Measurements from ENCODE around the gene KANSL3.

KANSL3 gene

DNA sequence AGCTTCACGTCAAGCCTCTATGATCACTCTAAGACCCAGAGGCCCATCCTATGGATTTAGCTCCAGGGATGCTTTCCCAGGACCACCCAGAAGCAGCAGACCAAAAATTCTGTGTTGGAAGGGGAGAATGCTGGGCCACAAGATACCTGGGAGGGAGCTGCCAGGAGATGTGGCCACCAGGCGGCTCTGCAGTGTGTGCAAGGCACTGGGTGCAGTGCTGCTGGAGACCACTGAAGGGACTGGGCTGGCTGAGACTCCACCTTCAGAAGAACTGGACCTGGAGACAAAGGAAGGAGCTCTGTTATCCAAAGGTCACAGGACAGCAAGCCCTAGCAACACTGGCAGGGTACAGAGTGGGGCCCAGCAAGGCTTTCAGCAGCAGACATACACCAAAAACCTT is 34.0 kb downstream of the KANSL3 start:
- no peak for DNase-seq (ENCODE audit: low spot score)

DNA sequence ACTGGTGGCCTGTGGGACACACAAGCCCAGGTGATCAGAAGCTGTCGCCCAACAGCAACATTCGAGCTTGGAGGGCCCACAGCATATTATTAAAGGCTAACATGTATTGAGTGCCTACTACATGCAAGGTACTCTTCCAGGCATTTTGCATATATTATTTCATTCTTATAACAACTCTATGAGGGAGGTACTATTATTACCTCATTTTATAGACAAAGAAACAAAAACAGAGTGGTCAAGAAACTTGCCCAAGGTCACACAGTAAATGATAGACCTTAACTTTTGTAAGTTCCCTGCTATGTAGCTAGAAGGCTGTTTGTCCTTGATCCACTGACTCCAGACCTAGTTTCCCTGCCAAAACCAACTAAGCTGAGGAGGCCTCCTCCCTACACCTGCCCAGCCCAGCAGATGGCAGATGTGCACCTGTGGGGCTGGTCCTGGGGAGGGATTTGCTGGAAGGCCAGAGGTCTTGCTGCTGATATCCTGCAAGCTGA is 35.7 kb downstream of the KANSL3 start:
- no peak for DNase-seq (ENCODE audit: low spot score)

DNA sequence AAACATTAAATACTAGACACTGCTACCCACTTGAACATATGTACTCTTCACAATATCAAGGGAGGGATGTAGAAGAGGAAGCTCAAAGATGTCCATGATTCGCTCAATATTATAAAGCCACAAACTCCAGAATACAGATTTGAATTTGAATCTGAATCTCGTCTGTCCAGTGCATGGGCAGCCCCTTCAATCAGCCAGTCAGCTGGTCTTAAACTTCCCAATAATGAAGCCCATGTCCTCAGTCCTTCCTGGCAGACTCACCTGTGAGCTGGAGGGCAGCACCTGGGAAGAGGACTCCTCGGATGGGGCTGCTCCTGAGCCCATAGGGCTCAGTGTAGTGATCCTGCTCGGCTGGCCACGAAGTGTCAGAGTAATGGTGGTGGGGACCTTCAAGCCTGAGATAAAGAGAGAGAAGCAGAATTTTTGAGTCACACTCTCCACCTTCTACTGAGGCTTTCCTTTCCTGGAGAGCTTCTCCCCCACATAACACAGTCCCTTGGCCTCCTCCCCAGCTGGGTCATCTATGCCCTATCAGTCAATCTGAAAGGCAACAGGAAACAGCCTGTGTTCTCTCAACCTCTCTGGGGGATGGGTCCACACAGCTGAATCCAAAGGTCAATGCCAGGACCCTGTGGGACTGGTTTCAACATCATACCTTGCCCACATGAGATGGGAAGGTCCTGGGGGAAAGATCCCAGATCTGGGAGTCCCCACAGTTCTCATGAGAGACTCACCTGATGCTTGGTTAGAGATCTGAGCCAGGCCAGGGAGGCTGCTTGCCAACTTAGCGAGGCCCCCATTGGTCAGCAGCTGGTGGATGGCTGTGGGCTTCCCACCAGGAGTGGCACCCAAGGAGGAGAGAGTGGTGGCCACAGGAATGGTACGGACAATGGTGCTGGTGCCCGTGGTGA is 36.5 kb downstream of the KANSL3 start:
- no peak for DNase-seq (ENCODE audit: low spot score)

DNA sequence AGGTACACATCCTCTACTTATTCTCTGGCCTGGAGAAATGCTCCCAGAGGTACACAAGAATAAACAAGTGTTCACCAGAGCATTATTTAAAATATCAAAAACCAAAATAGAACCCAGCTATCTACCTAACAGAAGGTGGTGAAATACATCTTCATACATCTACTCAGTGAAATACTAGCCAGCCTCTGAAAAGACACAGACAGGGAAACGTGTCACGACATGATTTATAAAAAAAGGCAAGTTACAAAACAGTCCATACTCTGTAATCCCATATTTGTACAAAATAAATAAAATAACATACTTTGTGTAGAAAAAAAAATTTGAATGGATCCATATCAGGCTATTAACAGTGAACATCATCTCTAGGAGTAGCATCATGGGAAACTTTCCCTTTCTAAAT is 38.2 kb downstream of the KANSL3 start:
- DNase-seq (ENCODE audit: low spot score), result no peak

DNA sequence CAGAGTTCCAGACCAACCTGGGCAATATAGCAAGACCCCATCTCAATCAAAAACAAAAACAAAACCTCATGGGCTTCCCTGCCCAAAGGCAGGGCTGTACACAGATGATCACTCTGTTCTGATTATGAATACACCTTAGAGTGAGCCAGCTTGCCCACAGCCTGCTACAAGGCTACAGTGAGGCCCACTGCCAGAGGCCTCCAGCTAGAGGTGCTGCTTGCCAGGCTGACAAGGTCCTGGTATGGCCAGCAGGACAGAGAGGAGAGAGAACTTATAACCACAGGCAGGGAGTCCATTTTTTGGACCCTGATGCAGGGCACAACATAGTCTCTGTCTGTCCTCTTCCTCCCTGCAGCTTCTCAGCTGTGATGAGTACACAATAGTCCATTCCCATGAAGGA is 41.5 kb downstream of the KANSL3 start:
- no peak for DNase-seq (ENCODE audit: low spot score)

DNA sequence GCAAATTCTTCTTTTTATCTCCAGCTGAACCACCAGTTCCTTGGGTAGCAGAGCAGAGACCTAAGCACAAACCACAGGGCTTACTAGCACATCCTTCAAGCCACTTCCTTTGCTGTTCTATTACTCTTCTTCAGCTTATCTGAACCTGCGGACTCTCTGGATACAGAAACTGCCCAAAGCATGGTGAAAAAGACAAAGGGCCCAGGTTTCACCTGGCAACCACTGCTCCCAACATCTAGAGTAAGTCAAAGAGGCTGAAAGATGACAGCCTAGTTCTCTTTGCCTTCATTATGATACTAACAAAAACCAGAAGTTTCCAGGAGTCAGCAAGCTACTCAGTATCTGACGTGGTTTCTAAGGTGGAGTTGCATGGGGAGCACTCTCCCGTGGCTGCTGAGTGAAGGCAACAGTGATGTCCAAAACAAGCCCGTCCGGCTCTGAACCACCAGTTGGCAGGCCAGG is 43.4 kb downstream of the KANSL3 start:
- no peak for DNase-seq (ENCODE audit: low spot score)

DNA sequence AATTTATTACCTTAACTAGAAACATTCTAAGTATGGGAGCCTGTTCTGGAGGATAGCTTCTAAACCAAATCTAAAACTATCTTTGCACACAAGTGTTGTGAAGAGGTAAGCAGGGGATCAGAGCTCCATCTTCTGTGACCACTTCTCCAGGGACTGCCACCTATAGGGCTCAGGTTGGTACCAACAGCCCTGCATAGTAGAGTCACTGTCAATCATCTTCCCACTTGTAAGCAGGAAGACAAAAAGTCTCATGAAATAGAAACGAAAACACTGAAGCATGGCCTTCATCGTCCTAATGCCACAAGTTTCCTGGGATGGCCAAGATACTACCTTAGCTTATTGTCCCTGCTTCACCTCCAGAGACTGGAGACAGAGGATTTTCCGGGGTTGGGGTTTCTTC is 43.8 kb downstream of the KANSL3 start:
- no peak for DNase-seq (ENCODE audit: low spot score)

DNA sequence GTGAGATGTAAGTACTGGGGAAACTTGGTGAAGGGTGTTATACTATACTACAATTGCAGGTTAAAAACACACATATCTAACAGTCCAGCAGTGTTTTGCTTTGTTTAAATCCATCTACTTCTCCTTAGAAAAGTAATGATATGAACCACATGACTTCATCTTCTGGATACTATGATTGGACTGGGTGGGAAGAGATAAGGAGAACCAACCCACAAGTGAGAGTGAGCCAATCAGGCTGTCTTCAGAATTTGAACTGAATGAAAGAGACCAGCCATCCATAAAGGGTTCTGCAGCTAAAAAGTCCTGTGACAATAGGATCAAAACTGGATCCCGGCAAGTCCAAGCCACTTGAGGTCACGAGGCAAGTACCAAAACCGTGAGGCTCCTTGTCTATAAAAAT is 46.6 kb downstream of the KANSL3 start:
- no peak for DNase-seq (ENCODE audit: low spot score)

DNA sequence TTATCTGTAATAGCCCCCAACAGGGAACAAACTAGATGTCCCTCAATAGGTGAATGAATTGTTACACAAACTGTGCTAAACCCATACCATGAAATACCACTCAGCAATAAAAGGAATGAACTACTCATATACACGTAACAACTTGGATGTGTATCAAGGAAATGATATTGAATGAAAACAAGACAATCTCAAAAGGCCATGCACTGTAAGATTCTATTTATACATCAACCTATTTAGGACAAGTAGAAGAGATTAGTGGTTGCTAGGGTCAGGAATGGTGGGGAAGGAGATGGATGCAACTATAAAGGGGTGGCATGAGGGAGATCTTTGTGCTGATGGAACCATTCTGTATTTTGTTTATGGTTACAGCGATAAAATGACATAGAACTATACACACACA is 47.1 kb downstream of the KANSL3 start:
- DNase-seq (ENCODE audit: low spot score), result no peak

DNA sequence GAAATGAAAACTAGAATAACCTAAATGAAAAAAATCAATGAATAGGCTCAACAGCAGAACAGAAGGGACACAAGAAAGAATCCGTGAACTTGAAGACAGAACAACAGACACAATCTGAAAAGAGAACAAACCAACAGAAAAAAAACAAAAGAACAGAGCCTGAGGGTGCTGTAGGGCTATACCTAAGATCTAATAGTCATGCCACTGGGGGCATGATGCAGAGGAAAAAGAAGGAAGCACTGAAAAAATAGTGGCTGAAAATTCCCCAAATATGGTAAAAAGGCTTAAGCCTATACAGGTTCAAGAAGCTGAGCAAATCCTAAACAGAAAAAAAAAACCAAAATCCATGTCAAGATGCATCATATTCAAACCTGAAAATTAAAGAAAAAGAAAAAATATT is 50.3 kb downstream of the KANSL3 start:
- DNase-seq (ENCODE audit: low spot score), result no peak

DNA sequence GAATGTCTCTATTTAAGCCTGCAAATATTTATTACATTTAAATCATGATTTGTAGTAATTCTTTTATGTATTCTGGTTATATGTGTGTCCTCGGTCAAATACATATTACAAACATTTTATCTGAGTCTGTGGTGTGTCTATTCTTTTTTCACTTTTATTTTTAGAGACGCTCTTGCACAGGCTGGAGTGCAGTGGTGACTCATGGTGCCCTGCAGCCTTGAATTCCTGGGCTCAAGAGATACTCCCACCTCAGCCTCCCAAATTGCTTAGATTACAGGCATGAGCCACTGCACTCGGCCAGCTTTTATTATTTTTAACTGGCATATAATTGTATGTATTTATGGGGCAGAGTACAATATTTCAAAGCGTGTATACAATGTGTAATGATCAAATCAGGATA is 54.1 kb downstream of the KANSL3 start:
- no peak for DNase-seq (ENCODE audit: low spot score)

DNA sequence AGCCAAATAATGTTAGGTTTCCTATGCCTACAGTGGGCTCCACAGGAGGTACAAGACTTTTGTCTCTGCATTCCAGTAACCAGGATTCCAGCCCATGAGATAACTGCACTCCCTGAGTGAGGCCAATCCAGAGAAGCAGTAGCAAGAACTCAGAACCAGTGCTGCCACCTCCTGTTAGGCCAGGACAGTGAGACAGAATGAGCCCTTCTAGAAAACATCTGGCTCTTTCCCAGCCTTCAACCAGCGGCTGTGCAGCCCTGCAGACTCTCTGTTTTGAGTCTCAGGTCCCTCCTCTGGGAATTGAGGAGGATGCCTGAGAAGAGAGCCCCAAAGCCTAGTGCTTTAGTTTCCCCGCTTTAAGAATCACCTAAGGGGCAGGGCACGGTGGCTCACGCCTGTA is 57.3 kb downstream of the KANSL3 start:
- no peak for DNase-seq (ENCODE audit: low spot score)

DNA sequence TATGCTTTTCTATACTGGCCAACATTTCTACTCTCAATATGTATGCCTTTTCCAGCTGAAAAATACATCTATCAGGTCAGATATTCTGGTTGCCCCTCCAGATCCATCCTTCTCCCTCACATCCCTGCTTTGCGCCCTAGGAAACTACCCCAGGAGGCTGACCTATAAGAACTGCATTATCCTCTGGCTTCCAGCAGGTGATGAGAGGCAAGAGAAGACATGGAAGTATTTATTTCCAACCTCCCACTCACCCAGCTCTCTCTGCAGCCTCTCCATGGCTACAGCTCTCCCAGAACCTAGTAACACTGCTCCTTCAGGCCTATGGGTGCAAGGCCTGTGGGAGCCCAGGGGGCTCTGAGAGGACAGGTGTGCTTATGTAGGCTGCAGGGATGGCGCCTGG is 58.7 kb downstream of the KANSL3 start:
- no peak for DNase-seq (ENCODE audit: low spot score)

DNA sequence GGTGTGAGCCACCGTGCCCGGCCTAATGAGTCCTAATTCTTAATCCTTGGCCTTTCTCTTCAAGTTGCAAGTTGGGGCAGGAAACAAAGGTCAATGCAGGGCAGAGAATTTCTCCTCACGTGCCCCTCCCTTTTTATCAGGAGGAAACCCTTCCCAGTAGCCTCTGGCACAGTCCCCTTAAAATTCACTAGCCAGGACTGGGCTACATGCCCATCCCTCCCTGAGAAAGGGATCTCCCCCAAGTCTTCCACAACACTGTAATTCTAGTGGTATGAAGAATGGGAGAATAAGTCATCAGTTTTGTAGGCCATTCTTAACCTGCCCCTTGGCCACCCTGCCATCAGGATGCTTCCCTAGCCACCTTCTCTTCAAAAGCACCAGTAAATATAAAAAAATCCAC is 59.4 kb downstream of the KANSL3 start:
- DNase-seq (ENCODE audit: low spot score), result no peak

DNA sequence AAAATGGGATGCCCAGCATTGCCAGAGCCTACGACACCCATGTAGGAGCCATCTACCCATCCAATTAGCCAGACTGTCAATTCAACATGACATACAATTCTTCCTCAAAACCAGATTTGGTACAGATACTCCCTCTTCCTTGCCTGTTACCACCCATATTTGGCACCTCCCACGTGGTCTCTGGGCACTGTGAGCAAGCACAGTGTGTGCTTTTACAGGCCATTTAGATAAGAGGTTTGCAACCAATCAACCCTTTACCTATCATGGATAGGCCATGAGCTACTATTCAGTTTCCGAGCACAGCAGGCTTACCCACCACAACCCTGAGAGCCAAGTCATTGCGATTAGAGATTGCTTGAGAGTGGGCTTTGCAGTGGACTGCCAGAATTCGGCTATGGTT is 60.6 kb downstream of the KANSL3 start:
- DNase-seq (ENCODE audit: low spot score), result no peak

DNA sequence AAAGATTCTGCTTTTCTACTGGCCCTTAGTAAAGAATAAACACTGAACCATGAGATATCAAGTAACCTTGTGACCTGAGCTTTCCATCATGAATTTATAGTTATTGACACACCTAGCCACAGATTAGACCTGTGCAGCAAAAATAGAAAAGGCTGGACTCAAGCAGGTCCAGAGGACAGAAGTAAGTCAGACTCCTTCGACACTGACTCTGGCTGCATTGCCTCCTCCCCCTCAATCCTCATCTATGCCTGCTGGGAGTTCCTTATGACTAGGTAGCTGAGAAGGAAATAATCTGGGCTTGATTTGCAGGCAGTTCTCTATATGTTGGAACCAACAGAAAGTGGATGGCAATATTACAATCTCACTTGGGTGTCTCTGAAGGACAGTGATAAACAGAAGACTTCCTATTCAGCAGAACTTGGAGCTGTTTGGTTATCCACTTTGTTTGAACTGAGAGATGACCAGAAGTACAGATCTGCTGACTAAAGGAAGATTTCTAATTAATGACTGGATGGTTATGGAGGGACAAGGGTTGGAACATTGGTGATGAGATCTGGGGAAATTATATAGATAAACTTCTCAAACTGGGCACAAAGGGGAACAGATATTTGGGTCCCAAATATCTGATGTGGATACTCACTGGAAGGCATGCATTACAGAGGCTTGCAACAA is 62.2 kb downstream of the KANSL3 start:
- no peak for DNase-seq (ENCODE audit: low spot score)

DNA sequence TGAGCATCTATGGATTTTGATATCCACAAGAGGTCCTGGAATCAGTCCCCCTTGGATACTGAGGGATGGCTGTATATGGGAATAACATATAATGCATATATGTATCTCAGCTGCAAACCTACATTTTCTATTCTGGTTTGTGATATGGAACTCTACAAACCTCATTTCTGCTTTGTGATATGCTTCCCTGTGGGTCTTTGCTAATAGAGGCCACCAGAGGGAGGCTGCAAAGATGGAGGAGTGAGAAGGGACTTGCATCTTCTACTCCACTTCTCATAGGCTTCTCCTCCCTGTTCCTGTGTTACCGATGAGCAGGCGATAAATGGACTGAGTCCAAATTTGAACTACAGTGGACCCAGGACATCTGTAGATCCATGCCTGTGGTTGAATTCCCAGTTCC is 63.7 kb downstream of the KANSL3 start:
- DNase-seq (ENCODE audit: low spot score), result no peak

DNA sequence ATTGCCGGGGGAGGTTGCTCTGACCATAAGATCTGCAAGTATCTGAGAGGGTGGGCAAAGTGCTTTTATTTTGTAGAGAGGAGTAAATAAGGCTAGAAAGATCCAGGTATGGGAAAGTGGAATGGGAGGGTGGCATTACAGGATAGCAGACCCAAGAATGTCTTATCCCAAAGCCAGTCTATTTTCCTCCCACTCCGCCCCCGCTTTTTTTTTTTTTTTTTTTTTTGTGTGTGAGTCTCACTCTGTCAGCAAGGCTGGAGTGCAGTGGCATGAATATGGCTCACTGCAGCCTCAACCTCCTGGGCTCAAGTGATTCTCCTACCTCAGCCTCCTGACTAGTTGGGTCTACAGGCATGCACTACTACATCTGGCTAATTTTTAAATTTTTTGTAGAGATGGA is 70.0 kb downstream of the KANSL3 start:
- no peak for DNase-seq (ENCODE audit: low spot score)

DNA sequence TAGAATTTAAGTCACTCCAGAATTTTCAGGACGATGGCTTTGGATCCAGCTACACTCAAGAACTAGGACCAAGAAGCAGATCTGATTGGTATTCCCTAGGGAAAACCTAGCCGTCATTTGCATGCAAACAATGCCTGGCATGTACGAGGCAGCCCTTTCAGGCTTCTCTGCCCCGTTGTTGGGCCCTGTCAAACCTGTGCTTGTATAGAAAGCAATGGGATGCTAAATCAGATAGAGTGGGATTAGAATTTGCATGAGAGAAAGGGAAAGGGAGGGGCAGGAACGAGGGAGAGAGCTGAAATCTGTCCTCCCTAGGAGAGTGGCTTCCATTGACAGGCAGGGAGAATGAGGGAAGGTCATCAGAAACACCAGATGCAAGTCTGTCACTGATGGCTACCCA is 73.0 kb downstream of the KANSL3 start:
- no peak for DNase-seq (ENCODE audit: low spot score)

DNA sequence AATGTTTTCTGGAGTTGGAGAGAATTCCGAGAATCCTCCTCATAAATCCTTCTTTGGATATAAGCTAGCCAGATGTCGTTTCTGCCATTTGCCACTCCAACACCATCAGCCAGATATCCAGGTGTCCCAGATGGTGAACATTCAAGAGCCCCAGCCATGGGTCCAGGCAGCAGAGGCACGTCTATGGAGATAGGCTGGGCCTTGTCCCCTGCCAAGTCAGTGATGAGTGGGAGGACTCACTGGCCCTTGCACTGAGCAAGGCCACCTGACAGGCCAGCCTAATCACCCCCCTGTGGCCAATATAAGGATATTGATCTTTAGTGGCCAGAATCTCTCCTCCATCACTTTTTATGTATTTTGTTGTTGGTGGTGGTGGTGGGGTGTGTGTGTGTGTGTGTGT is 73.5 kb downstream of the KANSL3 start:
- no peak for DNase-seq (ENCODE audit: low spot score)

DNA sequence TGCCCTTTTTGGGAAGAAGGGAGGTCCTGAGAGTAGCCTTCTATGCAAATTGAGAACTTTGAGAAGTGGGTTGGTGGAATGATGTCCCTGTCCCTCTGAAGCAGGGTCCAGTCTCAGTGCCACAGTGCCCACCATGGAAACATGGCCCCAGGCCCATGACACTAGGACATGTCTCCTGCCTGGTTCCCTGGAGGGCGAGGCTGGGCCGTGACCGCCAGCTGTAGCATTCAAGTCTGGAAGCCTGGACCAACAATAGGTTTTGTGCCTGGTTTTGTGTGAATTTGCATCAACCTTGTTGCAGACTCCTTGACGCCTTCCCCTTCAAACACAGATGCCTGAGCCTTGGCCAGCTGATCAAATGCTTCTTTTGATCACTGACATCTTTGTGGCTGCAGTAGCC is 74.1 kb downstream of the KANSL3 start:
- no peak for DNase-seq (ENCODE audit: low spot score)

DNA sequence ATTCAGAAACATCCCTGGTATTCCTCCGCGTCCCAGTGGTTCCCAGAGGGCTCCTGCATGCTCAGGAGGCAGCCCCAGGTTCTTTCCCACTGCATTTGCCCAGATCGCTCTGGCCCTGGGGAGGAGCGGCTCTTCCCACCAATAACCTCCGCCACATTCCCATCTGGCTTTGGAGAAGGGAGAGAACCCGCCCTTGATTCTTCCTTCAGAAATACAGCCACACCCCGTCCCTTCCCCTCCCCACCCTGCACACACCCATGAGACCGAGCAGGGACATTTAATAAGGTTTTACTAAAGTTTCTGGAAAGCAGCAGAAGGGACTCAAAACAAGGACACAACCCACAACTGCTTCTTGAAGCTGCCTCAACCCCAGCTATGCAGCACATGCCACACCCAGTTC is 79.6 kb downstream of the KANSL3 start:
- DNase-seq (ENCODE audit: low spot score), result no peak

DNA sequence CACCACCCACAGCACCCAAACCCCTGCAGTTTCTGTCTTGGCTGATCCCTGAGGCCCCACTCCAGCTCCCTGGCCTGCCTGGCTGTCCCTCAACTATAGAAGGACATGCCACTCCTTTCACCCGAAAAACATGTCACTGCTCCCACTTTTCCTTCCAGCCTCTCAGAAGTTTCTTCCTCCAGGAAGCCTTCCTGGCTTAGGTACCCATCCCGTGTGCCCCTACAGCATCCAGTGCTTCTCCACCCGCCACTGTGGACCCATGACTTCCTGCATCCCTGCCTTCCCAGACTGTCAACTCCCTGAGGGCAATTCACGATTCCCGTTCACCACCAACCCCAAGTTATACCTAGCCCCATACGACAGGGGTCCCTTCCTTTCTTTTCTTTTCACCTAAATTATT is 80.1 kb downstream of the KANSL3 start:
- DNase-seq (ENCODE audit: low spot score), result no peak

Measured in hepatic stellate cell (primary cell).